Lower leg skin (tissue), 3 donors: ENCODE measurements around the gene EPB41L5.

Experiments used
- CTCF ChIP-seq, 3 donors: fragments of 450-650 bp; IDR thresholded peaks; one replicate each; pipeline ENCODE4 v1.5.1; 2016; ENCODE audit warnings: antibody characterized with exemption in 3 of 3, mild to moderate bottlenecking in 3 of 3, moderate library complexity in 2 of 3
- POLR2A ChIP-seq, 2 donors: fragments of 450-650 bp; IDR thresholded peaks; one replicate each; pipeline ENCODE4 v1.6.1; 2016 to 2017; ENCODE audit warnings: antibody characterized with exemption in 2 of 2, mild to moderate bottlenecking in 1 of 2, moderate library complexity in 1 of 2

- TF ChIP-seq CTCF (IDR thresholded peaks at IDR 0.05): no peak
- TF ChIP-seq POLR2A (IDR thresholded peaks at IDR 0.05): no peak
Observed at GRCh38 chr2:119996148-119996547, 16.7 kb upstream of the EPB41L5 start.
